AG04450 (cell line): ENCODE measurements around the gene NCBP2L. TPM values are rescaled to one million over a fixed set of nuclear protein-coding genes. Genes with fewer than 3 reads are reported as not detected.

Source experiments
- CTCF ChIA-PET: fragments of 300-600, 350-600 bp; formaldehyde crosslinking; extraction: SDS; loops from one replicate; lab custom pipeline; 2022; ENCODE audit warnings: antibody characterized with exemption, inconsistent platforms; lab: Charles Lee
- POLR2A ChIA-PET: fragments of 350-600 bp; formaldehyde crosslinking; extraction: SDS; loops from one replicate; lab custom pipeline; 2021; ENCODE audit warnings: antibody characterized with exemption, inconsistent platforms; lab: Yijun Ruan, JAX
- DNase-seq: peaks from one replicate; pipeline ENCODE4 v3.0.0-alpha.2; 2011; ENCODE audit warnings: low read depth, low spot score
- H3K27ac ChIP-seq: one replicate; pipeline ENCODE4 v1.5.1; 2012; ENCODE audit warnings: low read depth, low read length, control low read depth
- H3K27me3 ChIP-seq: one replicate; pipeline ENCODE4 v1.6.0; 2012; ENCODE audit warnings: low read length; ENCODE audit not compliant: control insufficient read depth, insufficient read depth
- H3K4me3 ChIP-seq: 2 replicates; pipeline ENCODE4 v1.5.1; 2011; ENCODE audit warnings: mild to moderate bottlenecking, low read depth, low read length, control low read depth
- H3K9me3 ChIP-seq: 2 replicates; pipeline ENCODE4 v1.5.1; 2012; ENCODE audit warnings: low read length; ENCODE audit not compliant: control insufficient read depth, insufficient read depth
- polyA plus RNA-seq: library from polyadenylated mRNA; depleted of rRNA; stranded (reverse); fragments of >200 nt; gene quantifications from 2 replicates; pipeline ENCODE4 v1.2.3, GENCODE V29; 2011; rRNA removed
- TF ChIP-seq, protein P1 (sequence below): IDR thresholded peaks from 2 replicates; pipeline ENCODE4 v1.5.1; 2011; ENCODE audit warnings: low read depth, low read length, control low read depth, inconsistent platforms

Gene NCBP2L
- polyA plus RNA-seq, 1 experiment: not detected

DNA sequence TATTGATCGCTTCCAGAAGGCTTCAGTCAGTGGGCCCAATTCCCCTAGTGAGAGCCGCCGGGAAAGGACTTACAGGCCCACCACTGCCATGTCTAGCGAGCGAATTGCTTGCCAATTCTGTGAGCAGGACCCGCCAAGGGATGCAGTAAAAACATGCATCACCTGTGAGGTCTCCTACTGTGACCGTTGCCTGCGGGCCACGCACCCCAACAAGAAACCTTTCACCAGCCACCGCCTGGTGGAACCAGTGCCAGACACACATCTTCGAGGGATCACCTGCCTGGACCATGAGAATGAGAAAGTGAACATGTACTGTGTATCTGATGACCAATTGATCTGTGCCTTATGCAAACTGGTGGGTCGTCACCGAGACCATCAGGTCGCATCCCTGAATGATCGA is 63.4 kb downstream of the NCBP2L start:
- no peak overlapping the region for H3K4me3 ChIP-seq
- POLR2A ChIA-PET: no interaction called here
- DNase-seq: no peak
- CTCF ChIA-PET: no interaction called here
- H3K27me3 ChIP-seq: no peaks in the 10 kb centered on the region
- H3K9me3 ChIP-seq: no peaks in the 10 kb centered on the region
- TF ChIP-seq, protein P1, sequence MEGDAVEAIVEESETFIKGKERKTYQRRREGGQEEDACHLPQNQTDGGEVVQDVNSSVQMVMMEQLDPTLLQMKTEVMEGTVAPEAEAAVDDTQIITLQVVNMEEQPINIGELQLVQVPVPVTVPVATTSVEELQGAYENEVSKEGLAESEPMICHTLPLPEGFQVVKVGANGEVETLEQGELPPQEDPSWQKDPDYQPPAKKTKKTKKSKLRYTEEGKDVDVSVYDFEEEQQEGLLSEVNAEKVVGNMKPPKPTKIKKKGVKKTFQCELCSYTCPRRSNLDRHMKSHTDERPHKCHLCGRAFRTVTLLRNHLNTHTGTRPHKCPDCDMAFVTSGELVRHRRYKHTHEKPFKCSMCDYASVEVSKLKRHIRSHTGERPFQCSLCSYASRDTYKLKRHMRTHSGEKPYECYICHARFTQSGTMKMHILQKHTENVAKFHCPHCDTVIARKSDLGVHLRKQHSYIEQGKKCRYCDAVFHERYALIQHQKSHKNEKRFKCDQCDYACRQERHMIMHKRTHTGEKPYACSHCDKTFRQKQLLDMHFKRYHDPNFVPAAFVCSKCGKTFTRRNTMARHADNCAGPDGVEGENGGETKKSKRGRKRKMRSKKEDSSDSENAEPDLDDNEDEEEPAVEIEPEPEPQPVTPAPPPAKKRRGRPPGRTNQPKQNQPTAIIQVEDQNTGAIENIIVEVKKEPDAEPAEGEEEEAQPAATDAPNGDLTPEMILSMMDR: no peak
- no peak overlapping the region for H3K27ac ChIP-seq

- H3K9me3 ChIP-seq: no peaks in the 10 kb centered on the region
- POLR2A ChIA-PET: no interaction called here
- CTCF ChIA-PET: no interaction called here
- DNase-seq: no peak
- TF ChIP-seq, protein P1: no peak
- H3K4me3 ChIP-seq: no peak overlapping the region
- no peak overlapping the region for H3K27ac ChIP-seq
- H3K27me3 ChIP-seq: no peaks in the 10 kb centered on the region
These were observed 65.3 kb downstream of the NCBP2L start for GRCh38 chrX:107842715-107843400.

Other genes with a start within 250 kb of the NCBP2L start
- 64.2 and 67.9 TPM in 2 replicates for gene PRPS1, start 149.2 kb upstream of the NCBP2L start, polyA plus RNA-seq
- gene TSC22D3, start 1.9 kb upstream of the NCBP2L start, polyA plus RNA-seq: 22.4 and 25.3 TPM in 2 replicates
- gene MID2, start 48.1 kb downstream of the NCBP2L start, polyA plus RNA-seq: 1.3 and 1.6 TPM in 2 replicates
- not detected in 2 replicates for gene TEX13B, start 204.6 kb downstream of the NCBP2L start, polyA plus RNA-seq